GM10266 (cell line): Measurements from ENCODE around the gene S100A6.

Experiments used
- DNase-seq: peaks from one replicate; pipeline ENCODE4 v3.0.0; 2012; ENCODE audit errors: extremely low spot score
- TF ChIP-seq, protein P1 (sequence below): IDR thresholded peaks from 2 replicates; pipeline ENCODE4 v1.5.1; 2012; ENCODE audit warnings: mild to moderate bottlenecking, low read depth; ENCODE audit not compliant: control insufficient read depth, insufficient read depth; ENCODE audit errors: missing control alignments

Gene S100A6

GRCh38 chr1:153552335-153552734, 16.5 kb upstream of the S100A6 start:
- DNase-seq: no peak
- TF ChIP-seq, protein P1, sequence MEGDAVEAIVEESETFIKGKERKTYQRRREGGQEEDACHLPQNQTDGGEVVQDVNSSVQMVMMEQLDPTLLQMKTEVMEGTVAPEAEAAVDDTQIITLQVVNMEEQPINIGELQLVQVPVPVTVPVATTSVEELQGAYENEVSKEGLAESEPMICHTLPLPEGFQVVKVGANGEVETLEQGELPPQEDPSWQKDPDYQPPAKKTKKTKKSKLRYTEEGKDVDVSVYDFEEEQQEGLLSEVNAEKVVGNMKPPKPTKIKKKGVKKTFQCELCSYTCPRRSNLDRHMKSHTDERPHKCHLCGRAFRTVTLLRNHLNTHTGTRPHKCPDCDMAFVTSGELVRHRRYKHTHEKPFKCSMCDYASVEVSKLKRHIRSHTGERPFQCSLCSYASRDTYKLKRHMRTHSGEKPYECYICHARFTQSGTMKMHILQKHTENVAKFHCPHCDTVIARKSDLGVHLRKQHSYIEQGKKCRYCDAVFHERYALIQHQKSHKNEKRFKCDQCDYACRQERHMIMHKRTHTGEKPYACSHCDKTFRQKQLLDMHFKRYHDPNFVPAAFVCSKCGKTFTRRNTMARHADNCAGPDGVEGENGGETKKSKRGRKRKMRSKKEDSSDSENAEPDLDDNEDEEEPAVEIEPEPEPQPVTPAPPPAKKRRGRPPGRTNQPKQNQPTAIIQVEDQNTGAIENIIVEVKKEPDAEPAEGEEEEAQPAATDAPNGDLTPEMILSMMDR: no peak

DNA sequence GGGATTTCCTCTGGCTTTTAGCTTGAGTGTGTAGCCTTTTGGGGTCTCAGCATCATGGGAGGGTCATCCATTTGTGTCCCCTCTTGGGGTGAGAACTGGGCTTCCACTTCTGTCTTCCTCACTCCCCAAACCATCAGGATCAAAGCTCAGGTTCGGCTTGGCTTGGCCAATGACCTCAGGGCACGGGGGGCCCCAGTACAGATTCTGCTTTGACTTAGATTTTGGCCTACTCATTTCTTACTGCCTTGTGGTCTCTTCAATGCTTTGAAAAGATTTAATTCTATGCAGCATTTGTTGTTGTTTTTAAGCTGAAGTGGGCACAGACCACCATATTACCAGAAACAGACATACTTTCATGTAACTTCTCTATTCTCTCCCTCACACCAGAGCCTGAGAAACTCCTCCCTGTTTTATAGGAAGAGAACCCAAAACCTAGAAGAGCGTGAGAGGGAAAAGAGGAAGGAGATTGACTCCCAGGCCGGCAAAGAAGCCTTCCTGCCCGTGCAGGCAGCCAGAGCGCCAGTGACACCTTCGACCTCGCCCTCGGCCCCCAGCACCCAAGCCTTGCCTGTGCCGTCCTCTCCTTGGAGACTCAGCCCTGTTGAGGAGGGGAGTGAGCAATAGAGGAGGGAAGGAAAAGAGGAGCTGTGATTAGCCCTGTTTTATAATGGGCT, 15.2 kb upstream of the S100A6 start:
- TF ChIP-seq, protein P1: no peak
- DNase-seq: no peak

DNA sequence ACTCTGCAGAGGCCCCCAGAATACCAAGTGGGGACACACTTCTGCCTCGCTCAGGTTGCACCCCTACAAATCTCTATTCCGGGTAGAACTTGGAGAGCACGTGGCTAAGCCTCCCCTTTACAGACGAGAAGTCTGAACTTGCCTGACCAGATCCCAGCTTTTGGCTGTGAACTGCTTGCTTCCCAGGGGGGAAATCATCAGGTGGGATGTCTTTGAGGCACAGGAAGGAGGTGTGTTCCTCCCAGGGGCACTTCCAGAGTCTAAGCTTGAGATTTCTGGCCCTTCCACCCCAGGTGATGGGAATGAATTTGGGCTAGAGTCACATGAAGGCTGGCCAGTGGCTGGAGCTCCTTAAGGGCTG, 14.6 kb upstream of the S100A6 start:
- TF ChIP-seq, protein P1: no peak
- no peak for DNase-seq

- DNase-seq: no peak
- TF ChIP-seq, protein P1: no peak
Observed at GRCh38 chr1:153549741-153550397, 14.1 kb upstream of the S100A6 start.

GRCh38 chr1:153548722-153549688, 13.2 kb upstream of the S100A6 start, which contains the start of gene S100A3:
Gene S100A3, minus strand, starts transcription at chr1:153549258. Its CDS starts 773 bp downstream, at chr1:153548485.
- TF ChIP-seq, protein P1: no peak

DNA sequence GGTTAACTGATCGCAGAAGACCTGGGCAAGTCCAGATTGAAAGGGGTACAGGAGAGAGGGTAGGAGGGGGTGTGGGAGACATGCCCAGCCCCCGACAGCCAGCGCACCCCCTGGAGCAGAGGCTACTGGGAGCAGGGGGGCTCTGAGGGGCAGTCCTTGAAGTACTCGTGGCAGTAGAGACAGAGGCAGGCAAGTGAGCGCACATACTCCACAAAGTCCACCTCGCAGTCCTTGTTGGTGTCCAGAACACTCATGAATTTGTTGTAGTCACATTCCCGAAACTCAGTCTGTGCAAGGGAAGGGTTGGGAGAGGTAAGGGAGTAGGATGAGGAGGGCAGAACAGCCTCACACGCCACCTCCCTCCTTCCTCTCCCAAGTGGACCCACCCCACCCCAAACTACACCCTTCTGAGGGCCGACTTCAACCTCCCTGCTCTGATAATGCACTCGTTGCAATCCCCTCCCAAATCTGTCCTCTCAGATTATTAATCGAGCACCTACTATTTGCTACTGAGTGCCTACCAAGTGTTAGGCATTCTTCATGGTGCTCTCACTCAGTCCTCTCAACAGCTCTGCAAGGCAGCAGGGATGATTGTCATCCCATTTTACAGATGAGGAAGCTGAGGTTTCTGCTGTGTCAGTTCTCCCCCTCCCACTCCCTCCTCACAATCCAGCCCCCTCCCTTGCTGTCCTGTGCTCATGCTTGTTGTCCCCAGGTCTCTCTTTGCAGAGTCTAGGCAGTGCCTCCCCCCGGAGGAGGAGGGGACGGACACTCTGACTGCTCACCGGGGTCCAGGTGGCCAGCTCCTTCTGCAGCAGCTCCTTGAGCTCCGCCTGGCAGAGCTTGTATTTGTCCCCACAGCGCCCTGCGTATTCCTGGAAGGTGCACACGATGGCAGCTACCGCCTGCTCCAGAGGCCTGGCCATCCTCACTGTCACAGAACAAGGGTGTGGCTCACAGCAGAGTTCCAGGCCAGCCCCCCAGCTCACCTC, 12.1 kb upstream of the S100A6 start:
- TF ChIP-seq, protein P1: no peak
- no peak for DNase-seq

More at GRCh38 chr1:153548722-153549688, 13.2 kb upstream of the S100A6 start, which contains the start of gene S100A3:
- DNase-seq: no peak
